Mammary epithelial cell (primary cell): Measurements from ENCODE around the gene SFSWAP.

ENCODE experiments used
- EZH2 ChIP-seq: IDR thresholded peaks from 2 replicates; pipeline ENCODE4 v1.6.1; 2012; ENCODE audit warnings: low read length, inconsistent platforms, borderline replicate concordance
- TF ChIP-seq, protein P1 (sequence below), 2 donors: IDR thresholded peaks in 1 of 2; conservative IDR thresholded peaks in 1 of 2; 2 replicates each; pipeline ENCODE4 v1.5.1; 2011 to 2012; ENCODE audit warnings: inconsistent platforms in 2 of 2, low read length in 2 of 2, mild to moderate bottlenecking in 2 of 2, control low read depth in 1 of 2, low read depth in 1 of 2; ENCODE audit not compliant: insufficient read depth in 1 of 2; ENCODE audit errors: extremely low read depth in 1 of 2

GRCh38 chr12:131840643-131841416 lies 129.9 kb downstream of the SFSWAP start:
- TF ChIP-seq, protein P1, sequence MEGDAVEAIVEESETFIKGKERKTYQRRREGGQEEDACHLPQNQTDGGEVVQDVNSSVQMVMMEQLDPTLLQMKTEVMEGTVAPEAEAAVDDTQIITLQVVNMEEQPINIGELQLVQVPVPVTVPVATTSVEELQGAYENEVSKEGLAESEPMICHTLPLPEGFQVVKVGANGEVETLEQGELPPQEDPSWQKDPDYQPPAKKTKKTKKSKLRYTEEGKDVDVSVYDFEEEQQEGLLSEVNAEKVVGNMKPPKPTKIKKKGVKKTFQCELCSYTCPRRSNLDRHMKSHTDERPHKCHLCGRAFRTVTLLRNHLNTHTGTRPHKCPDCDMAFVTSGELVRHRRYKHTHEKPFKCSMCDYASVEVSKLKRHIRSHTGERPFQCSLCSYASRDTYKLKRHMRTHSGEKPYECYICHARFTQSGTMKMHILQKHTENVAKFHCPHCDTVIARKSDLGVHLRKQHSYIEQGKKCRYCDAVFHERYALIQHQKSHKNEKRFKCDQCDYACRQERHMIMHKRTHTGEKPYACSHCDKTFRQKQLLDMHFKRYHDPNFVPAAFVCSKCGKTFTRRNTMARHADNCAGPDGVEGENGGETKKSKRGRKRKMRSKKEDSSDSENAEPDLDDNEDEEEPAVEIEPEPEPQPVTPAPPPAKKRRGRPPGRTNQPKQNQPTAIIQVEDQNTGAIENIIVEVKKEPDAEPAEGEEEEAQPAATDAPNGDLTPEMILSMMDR (conservative IDR thresholded peaks at IDR 0.05 in 1 of 2, IDR thresholded peaks at IDR 0.05 in 1 of 2; ENCODE audit: extremely low read depth in 1 of 2, insufficient read depth in 1 of 2, low read depth in 1 of 2, low read length in 2 of 2): no peak
- no peak for TF ChIP-seq EZH2
